ENCODE data around the gene GSTA4.

Gene GSTA4

DNA sequence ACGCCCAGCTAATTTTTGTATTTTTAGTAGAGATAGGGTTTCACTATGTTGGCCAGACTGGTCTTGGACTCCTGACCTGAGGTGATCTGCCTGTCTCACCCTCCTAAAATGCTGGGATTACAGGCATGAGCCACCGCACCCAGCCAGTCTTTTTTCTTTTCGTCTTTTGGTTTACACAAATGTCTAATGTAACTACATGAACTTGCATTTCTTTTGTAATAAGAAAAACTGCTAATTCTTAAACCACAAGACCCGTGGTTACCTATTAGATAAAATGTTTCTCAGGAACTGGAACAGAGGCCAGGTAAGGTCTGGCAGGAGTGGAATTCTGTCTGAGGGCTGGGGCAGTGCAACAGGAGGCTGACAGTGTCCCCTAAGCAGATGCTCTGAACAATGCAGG is 52.9 kb downstream of the GSTA4 start:
- DNase-seq (ENCODE audit: insufficient read length, low spot score) = no peak
- FAIRE-seq = no peak
- no peak for TF ChIP-seq POU2F2 (IDR thresholded peaks at IDR 0.05; ENCODE audit: low read depth, low read length)
- no peak for TF ChIP-seq PAX5 (IDR thresholded peaks at IDR 0.05; ENCODE audit: insufficient read depth, low read length, severe bottlenecking)
- TF ChIP-seq POLR2A (IDR thresholded peaks at IDR 0.05; ENCODE audit: low read depth, low read length) = no peak
- no peak for TF ChIP-seq SPI1 (IDR thresholded peaks at IDR 0.05; ENCODE audit: low read depth, low read length)
- TF ChIP-seq POLR2AphosphoS5 (IDR thresholded peaks at IDR 0.05; ENCODE audit: low read depth, low read length) = no peak

DNA sequence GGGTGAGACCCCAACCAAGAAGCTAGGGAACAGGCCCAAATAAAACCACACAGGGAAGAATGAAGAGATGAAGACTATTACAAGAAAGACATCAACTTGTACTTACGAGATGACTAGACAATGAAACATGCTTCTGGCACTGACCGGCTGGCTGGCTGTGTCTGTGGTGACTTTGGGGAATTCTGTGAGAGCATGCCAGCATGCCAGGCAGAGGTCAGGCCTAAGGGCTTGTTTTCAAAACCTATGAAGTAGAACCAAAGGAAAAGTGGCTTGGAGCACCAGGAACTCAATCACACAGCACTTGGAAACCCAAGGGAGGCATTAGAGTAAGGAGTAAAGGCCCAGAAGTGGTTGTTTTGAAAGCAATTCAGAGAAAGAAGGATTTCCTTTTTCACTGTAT is 57.2 kb downstream of the GSTA4 start:
- no peak for DNase-seq (ENCODE audit: insufficient read length, low spot score)
- no peak for TF ChIP-seq POLR2AphosphoS5 (IDR thresholded peaks at IDR 0.05; ENCODE audit: low read depth, low read length)
- TF ChIP-seq POLR2A (IDR thresholded peaks at IDR 0.05; ENCODE audit: low read depth, low read length) = no peak
- TF ChIP-seq TAF1 (IDR thresholded peaks at IDR 0.05; ENCODE audit: low read depth, low read length) = no peak
- TF ChIP-seq PAX5 (IDR thresholded peaks at IDR 0.05; ENCODE audit: insufficient read depth, low read length, severe bottlenecking) = no peak
- no peak for TF ChIP-seq POU2F2 (IDR thresholded peaks at IDR 0.05; ENCODE audit: low read depth, low read length)
- no peak for TF ChIP-seq SPI1 (IDR thresholded peaks at IDR 0.05; ENCODE audit: low read depth, low read length)
- FAIRE-seq = no peak

DNA sequence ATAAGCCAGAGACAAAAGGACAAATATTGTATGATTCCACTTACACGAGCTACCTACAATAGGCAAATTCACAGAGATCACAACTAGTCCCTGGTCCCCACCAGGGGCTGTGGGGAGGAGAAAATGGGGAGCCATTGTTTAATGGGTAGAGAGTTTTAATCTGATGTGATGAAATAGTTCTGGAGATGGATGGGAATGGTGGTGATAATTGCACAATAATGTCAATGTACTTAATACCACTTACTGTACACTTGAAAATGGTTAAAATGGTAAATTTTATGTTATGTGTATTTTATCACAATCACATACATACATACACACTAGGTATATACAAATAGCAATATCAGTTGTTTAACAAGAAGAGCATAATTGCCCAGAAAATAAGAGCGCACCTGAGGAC is 61.3 kb downstream of the GSTA4 start:
- DNase-seq (ENCODE audit: insufficient read length, low spot score) = no peak
- no peak for FAIRE-seq
- no peak for TF ChIP-seq TAF1 (IDR thresholded peaks at IDR 0.05; ENCODE audit: low read depth, low read length)
- TF ChIP-seq POLR2AphosphoS5 (IDR thresholded peaks at IDR 0.05; ENCODE audit: low read depth, low read length) = no peak
- no peak for TF ChIP-seq POU2F2 (IDR thresholded peaks at IDR 0.05; ENCODE audit: low read depth, low read length)
- TF ChIP-seq POLR2A (IDR thresholded peaks at IDR 0.05; ENCODE audit: low read depth, low read length) = no peak
- TF ChIP-seq SPI1 (IDR thresholded peaks at IDR 0.05; ENCODE audit: low read depth, low read length) = no peak
- no peak for TF ChIP-seq PAX5 (IDR thresholded peaks at IDR 0.05; ENCODE audit: insufficient read depth, low read length, severe bottlenecking)

DNA sequence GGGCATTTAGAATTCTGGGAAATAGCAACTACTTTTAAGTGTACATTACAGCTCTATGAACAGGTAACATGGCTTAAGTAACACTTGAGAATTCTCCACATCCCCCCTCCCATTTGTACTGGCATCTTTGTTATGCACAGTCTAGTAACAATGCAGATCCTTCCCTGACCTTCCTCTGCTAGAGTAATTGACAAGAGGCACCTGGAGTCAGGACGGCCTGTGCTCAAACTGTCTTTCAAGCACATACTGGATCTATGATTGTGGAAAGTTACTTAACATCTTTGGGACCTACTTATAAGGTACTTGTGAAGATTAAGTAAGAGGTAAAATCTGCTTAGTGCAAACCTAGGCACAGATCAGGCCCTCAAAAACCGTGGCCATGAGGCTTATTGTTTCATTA is 63.7 kb downstream of the GSTA4 start:
- DNase-seq (ENCODE audit: insufficient read length, low spot score) (no peak), FAIRE-seq (no peak)
- no peak for TF ChIP-seq POU2F2 (IDR thresholded peaks at IDR 0.05; ENCODE audit: low read depth, low read length)
- TF ChIP-seq PAX5 (IDR thresholded peaks at IDR 0.05; ENCODE audit: insufficient read depth, low read length, severe bottlenecking) = no peak

DNA sequence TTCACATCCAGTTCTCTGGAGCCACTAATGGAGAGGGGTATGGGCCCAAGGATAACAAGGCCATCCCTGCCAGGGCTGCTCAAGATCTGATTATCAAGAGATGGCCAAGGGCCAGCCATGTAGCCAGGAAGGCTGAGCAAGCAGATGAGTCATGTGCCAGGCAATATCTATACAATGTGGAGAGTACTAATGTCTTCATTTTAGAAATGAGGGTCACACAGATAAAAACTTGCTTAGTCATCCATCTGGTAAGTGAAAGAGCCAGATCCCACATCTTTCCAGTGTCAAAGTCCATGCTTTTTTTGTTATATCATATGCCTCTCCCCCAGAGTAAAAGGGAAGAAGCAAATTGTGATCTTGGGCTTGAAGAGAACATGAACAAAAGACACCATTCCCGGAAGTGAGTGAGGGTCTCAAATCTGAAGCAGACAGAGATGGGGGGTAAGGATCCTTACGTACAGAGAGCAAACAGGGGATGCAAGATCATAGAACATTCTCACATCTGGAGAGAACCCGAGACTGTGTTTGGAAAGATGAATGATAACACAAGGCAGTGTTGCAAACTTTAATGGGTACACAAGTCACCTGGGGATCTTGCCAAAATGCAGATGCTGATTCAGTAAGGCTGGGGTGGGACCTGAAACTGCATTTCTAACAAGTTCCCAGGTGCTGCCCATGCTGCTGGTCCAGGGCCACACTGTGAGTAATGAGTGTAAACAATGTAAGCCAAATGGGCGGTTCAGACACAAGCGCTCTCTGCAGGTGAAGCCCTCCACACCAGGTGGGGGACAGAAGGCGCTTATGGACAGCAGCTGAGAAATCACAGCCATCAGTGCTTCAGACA is 65.5 kb downstream of the GSTA4 start:
- FAIRE-seq (no peak), DNase-seq (ENCODE audit: insufficient read length, low spot score) (no peak)
- TF ChIP-seq POU2F2 (IDR thresholded peaks at IDR 0.05; ENCODE audit: low read depth, low read length) (no peak), SPI1 (IDR thresholded peaks at IDR 0.05; ENCODE audit: low read depth, low read length) (no peak), POLR2A (IDR thresholded peaks at IDR 0.05; ENCODE audit: low read depth, low read length) (no peak), PAX5 (IDR thresholded peaks at IDR 0.05; ENCODE audit: insufficient read depth, low read length, severe bottlenecking) (no peak), POLR2AphosphoS5 (IDR thresholded peaks at IDR 0.05; ENCODE audit: low read depth, low read length) (no peak), TAF1 (IDR thresholded peaks at IDR 0.05; ENCODE audit: low read depth, low read length) (no peak)
